Gastrocnemius medialis (tissue), 4 donors: ENCODE data around the gene MOB1B. TPM values are rescaled to one million over a fixed set of nuclear protein-coding genes. Genes with fewer than 3 reads are reported as not detected.

Experiments used
- ATAC-seq, 2 donors: fragments of 150-250 bp; one replicate each; pipeline ENCODE4 v1.9.1; 2016
- DNase-seq, 2 donors: peaks; one replicate each; pipeline ENCODE4 v3.0.0-alpha.2; 2019
- H3K27ac ChIP-seq, 4 donors: fragments of 200-600 bp; sonication (generic); 1 replicate in 1 of 4; 2 replicates in 3 of 4; pipeline ENCODE4 v1.5.1; 2016 to 2018; ENCODE audit warnings: mild to moderate bottlenecking in 2 of 4, moderate library complexity in 1 of 4
- H3K27me3 ChIP-seq, 3 donors: fragments of 200-600 bp; sonication (generic) in 2 of 3; 1 replicate in 1 of 3; 2 replicates in 2 of 3; pipeline versions ENCODE4 v1.5.1 to v1.6.0; 2016 to 2019; ENCODE audit warnings: mild to moderate bottlenecking in 1 of 3, moderate library complexity in 1 of 3
- H3K36me3 ChIP-seq, 2 donors: fragments of 200-600 bp; sonication (generic) in 1 of 2; one replicate each; pipeline ENCODE4 v1.5.1; 2017 to 2018
- H3K4me1 ChIP-seq, 2 donors: fragments of 200-600 bp; sonication (generic) in 1 of 2; one replicate each; pipeline ENCODE4 v1.5.1; 2016 to 2017; ENCODE audit warnings: mild to moderate bottlenecking in 2 of 2
- H3K4me3 ChIP-seq, 4 donors: fragments of 200-600 bp; sonication (generic) in 3 of 4; 1 replicate in 1 of 4; 2 replicates in 3 of 4; pipeline ENCODE4 v1.5.1; 2016 to 2019; ENCODE audit warnings: mild to moderate bottlenecking in 2 of 4
- H3K9me3 ChIP-seq, 3 donors: fragments of 200-600 bp; sonication (generic) in 2 of 3; 1 replicate in 1 of 3; 2 replicates in 2 of 3; pipeline ENCODE4 v1.5.1; 2016 to 2019
- POLR2A ChIP-seq, 2 donors: fragments of 450-650 bp; IDR thresholded peaks; one replicate each; pipeline ENCODE4 v1.6.1; 2017; ENCODE audit warnings: antibody characterized with exemption in 2 of 2, mild to moderate bottlenecking in 2 of 2, moderate library complexity in 2 of 2
- in situ Hi-C, 4 donors: fragments of 200-750 bp; cut with MboI; loops; one replicate each; pipeline versions ENCODE4 v1.15.0 to v1.8.0; 2017; ENCODE audit warnings: low sequenced_read_pairs in 4 of 4
- intact Hi-C: fragments of 100-400 bp; cut with DNase I; formaldehyde crosslinking; loops from one replicate; pipeline ENCODE4 v1.15.1; 2023; ENCODE audit warnings: low total_unique reads
- total RNA-seq, 4 donors: library from RNA; depleted of rRNA; stranded (reverse); fragments of >200 nt; gene quantifications; one replicate each; pipeline versions ENCODE4 v1.1.0 to v1.2.3, GENCODE V29; 2016
- TF ChIP-seq, protein P1 (sequence below), 5 experiments: fragments of 450-650 bp in 3 of 5; fragments of 200-600 bp in 2 of 5; sonication (generic) in 2 of 5; IDR thresholded peaks in 4 of 5; conservative IDR thresholded peaks in 1 of 5; 1 replicate in 4 of 5; 2 replicates in 1 of 5; pipeline ENCODE4 v1.5.1; 2016 to 2019; ENCODE audit warnings: antibody characterized with exemption in 5 of 5, mild to moderate bottlenecking in 3 of 5, moderate library complexity in 3 of 5

The MOB1B gene
- total RNA-seq, 4 donors from 2014 or later = 6.5 to 17.5 (median 8.4) TPM

DNA sequence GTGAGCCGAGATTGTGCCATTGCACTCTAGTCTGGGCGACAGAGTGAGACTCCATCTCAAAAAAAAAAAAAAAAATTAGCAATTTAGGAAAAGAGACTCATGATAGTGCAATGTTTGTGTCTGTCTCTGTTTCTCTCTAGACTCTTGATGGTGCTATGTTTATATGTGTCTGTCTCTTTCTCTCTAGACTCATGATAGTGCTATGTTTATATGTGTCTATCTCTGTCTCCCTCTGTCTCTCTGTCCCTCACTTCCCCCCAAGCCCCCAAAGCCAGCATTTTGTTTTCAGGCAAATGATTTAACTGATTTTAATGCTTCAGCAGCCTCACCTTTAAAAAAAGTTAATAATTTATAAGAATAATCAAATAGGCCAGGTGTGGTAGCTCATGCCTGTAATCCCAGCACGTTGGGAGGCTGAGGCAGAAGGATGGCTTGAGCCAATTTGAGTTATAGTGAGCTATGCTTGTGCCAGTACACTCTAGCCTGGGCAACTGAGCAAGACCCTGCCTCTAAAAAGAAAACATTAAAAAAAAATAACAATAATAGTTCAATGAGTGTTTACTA lies 6.9 kb downstream of the MOB1B start:
- H3K36me3 ChIP-seq = peaks cover 0 to 9% of the 10 kb centered on the region in 2 donors
- no peak for DNase-seq
- ATAC-seq = no peak
- no peaks in the 10 kb centered on the region for H3K9me3 ChIP-seq
- in situ Hi-C loops = no loop called here
- no peaks in the 10 kb centered on the region for H3K27me3 ChIP-seq
- intact Hi-C loops = no loop called here
- no peaks in the 10 kb centered on the region for H3K4me1 ChIP-seq
- no peak for TF ChIP-seq POLR2A (IDR thresholded peaks at IDR 0.05)
- TF ChIP-seq, protein P1, sequence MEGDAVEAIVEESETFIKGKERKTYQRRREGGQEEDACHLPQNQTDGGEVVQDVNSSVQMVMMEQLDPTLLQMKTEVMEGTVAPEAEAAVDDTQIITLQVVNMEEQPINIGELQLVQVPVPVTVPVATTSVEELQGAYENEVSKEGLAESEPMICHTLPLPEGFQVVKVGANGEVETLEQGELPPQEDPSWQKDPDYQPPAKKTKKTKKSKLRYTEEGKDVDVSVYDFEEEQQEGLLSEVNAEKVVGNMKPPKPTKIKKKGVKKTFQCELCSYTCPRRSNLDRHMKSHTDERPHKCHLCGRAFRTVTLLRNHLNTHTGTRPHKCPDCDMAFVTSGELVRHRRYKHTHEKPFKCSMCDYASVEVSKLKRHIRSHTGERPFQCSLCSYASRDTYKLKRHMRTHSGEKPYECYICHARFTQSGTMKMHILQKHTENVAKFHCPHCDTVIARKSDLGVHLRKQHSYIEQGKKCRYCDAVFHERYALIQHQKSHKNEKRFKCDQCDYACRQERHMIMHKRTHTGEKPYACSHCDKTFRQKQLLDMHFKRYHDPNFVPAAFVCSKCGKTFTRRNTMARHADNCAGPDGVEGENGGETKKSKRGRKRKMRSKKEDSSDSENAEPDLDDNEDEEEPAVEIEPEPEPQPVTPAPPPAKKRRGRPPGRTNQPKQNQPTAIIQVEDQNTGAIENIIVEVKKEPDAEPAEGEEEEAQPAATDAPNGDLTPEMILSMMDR (IDR thresholded peaks at IDR 0.05 in 4 of 5, conservative IDR thresholded peaks at IDR 0.05 in 1 of 5) = no peak
- no peak overlapping the region for H3K27ac ChIP-seq
- no peak overlapping the region for H3K4me3 ChIP-seq

DNA sequence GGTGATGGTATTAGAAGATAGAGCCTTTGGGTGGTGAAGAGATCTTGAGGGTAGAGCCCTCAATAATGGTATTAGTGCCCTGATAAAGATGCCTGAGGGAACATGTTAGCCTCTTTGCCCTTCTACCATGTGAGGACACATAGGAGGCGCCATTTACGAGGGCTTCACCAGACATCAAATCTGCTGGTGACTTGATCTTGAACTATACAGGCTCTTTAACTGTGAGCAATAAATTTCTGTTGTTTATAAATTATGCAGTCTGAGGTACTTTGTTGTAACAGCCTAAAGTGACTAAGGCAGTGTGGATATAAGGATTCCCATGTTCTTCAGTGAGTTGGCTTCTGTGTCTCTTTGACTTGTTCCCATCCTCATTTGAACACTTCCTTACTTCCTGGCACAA lies 11.8 kb downstream of the MOB1B start:
- no peak for ATAC-seq
- Histone ChIP-seq H3K27ac (no peak overlapping the region), H3K9me3 (no peaks in the 10 kb centered on the region), H3K4me1 (no peaks in the 10 kb centered on the region), H3K36me3 (no peaks in the 10 kb centered on the region), H3K4me3 (no peak overlapping the region), H3K27me3 (no peaks in the 10 kb centered on the region)
- DNase-seq = no peak
- in situ Hi-C loops (no loop called here), intact Hi-C loops (no loop called here)
- no peak for TF ChIP-seq POLR2A (IDR thresholded peaks at IDR 0.05)
- TF ChIP-seq, protein P1 (IDR thresholded peaks at IDR 0.05 in 4 of 5, conservative IDR thresholded peaks at IDR 0.05 in 1 of 5) = no peak

DNA sequence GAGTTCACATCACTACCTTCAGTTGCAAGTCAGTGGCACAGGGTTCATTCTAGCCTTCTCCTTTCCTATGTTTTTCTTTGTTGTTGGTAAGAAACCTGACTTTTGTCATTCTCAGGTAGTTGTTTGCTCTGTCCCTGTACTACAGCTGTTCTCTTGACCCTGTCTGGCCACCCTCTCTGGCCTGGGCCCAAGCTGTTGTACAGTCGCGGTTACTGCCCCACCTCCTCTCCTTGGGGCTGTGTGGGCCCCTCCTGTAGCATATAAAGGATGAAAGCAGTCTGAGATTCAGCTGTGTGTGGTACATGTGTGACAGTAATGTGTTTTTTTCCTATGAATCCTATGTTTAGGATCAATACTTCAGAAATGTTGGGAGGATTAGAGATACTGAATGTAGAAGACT lies 12.5 kb downstream of the MOB1B start:
- Histone ChIP-seq H3K9me3 (no peaks in the 10 kb centered on the region), H3K27ac (no peak overlapping the region), H3K36me3 (no peaks in the 10 kb centered on the region), H3K4me1 (no peaks in the 10 kb centered on the region), H3K27me3 (no peaks in the 10 kb centered on the region), H3K4me3 (no peak overlapping the region)
- intact Hi-C loops = no loop called here
- in situ Hi-C loops = no loop called here
- DNase-seq = no peak
- no peak for TF ChIP-seq POLR2A (IDR thresholded peaks at IDR 0.05)
- TF ChIP-seq, protein P1 (IDR thresholded peaks at IDR 0.05 in 4 of 5, conservative IDR thresholded peaks at IDR 0.05 in 1 of 5) = no peak
- no peak for ATAC-seq

DNA sequence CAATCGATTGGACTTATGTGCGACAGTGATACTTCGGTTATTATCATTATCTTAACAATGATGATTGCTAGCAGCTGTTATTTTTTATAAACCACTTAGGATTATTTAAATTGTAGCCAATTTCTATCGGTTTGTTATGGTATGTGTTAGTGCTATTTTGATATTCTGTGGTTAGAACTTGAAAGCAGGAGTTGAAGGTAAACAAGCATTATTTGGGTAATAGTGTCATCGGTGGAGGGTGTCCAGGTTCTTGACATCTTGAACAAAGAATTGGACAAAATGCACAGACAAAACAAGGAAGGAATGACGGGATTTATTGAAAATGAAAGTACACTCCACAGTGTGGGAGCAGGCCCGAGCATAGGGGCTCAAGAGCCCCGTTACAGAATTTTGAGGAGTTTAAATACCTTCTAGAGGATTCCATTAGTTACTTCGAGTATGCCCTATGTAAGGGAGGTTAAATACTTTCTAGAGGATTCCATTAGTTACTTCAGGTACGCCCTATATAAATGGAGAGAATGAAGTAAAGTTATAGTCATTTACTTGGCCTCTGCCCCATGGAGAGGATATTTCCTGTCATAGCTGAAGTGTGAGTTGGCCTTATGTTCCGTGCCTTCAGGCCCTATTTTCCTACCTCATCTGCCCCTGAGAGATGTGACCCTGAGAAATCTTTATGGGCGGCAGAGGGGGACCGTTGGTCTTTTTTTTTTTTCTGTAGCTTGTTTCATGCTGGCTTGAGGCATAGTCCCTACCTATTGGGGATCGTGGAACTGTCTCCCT lies 13.1 kb downstream of the MOB1B start:
- H3K9me3 ChIP-seq = no peaks in the 10 kb centered on the region
- H3K36me3 ChIP-seq = no peaks in the 10 kb centered on the region
- H3K27ac ChIP-seq = no peak overlapping the region
- ATAC-seq = no peak
- no peaks in the 10 kb centered on the region for H3K27me3 ChIP-seq
- H3K4me3 ChIP-seq = no peak overlapping the region
- intact Hi-C loops (no loop called here), in situ Hi-C loops (no loop called here)
- H3K4me1 ChIP-seq = no peaks in the 10 kb centered on the region
- no peak for TF ChIP-seq POLR2A (IDR thresholded peaks at IDR 0.05)
- TF ChIP-seq, protein P1 (IDR thresholded peaks at IDR 0.05 in 4 of 5, conservative IDR thresholded peaks at IDR 0.05 in 1 of 5) = no peak
- DNase-seq = no peak
